ENCODE results near the gene AFTPH. TPM values are rescaled to one million over a fixed set of nuclear protein-coding genes. Genes with fewer than 3 reads are reported as not detected.

The AFTPH gene
- total RNA-seq, 1 experiment from 2014 or later, result 40.5 TPM

DNA sequence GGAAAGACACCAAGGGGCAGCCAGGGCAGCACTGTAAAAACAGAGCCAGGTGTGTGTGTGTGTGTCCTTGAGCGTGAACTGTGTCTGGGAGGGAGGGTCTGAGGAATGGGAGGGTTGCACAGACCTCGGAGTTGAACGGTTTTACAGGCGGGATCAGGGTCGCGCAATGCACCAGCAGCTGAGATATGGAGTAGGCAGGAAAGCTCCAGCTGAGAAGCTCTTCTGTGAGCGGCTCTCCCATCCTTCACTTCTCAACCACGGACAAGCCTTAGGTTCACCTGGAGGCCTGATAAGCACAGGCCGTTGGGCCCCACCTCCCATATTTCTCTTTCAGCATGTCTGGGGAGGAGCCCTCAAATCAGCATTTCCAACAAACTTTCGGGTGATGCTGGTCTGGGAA is 117.5 kb downstream of the AFTPH start:
- TF ChIP-seq, protein P1, sequence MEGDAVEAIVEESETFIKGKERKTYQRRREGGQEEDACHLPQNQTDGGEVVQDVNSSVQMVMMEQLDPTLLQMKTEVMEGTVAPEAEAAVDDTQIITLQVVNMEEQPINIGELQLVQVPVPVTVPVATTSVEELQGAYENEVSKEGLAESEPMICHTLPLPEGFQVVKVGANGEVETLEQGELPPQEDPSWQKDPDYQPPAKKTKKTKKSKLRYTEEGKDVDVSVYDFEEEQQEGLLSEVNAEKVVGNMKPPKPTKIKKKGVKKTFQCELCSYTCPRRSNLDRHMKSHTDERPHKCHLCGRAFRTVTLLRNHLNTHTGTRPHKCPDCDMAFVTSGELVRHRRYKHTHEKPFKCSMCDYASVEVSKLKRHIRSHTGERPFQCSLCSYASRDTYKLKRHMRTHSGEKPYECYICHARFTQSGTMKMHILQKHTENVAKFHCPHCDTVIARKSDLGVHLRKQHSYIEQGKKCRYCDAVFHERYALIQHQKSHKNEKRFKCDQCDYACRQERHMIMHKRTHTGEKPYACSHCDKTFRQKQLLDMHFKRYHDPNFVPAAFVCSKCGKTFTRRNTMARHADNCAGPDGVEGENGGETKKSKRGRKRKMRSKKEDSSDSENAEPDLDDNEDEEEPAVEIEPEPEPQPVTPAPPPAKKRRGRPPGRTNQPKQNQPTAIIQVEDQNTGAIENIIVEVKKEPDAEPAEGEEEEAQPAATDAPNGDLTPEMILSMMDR (conservative IDR thresholded peaks at IDR 0.05), result no peak
- Histone ChIP-seq H3K9me2 (ENCODE audit: insufficient read depth) (no peaks in the 10 kb centered on the region), H3K27ac (no peak overlapping the region), H3K27me3 (ENCODE audit: insufficient read depth, low read depth) (no peaks in the 10 kb centered on the region), H2AFZ (no peak overlapping the region), H3K79me2 (ENCODE audit: low read depth) (peaks cover 100% of the 10 kb centered on the region), H3K36me3 (ENCODE audit: low read depth) (no peaks in the 10 kb centered on the region), H3K4me3 (no peak overlapping the region), H4K20me1 (ENCODE audit: insufficient read depth) (peaks cover 10% of the 10 kb centered on the region; the same call in 1 of the 2 replicates), H3F3A (ENCODE audit: insufficient read depth, low read depth) (peaks cover 41% of the 10 kb centered on the region; the same call in 1 of the 2 replicates), H3K4me1 (replicated peaks; ENCODE audit: insufficient read depth) (peaks cover 60% of the 10 kb centered on the region), H3K4me2 (no peak overlapping the region), H3K9me3 (ENCODE audit: insufficient read depth, low read depth) (no peaks in the 10 kb centered on the region)
- DNase-seq, result no peak
- CTCF ChIA-PET, result interaction anchor here (0.6 to 0.7 kb wide), 3 partner anchors 75 to 201 kb away, joined by 3 to 5 read pairs (median 3); no protein-coding TSS in a partner anchor
- intact Hi-C loops (cut with micrococcal nuclease; ENCODE audit: unreplicated experiment), result no loop called here
- POLR2A ChIA-PET (ENCODE audit: unreplicated experiment), result interaction anchor here (0.6 kb wide), 1 partner anchor 34 kb away, joined by 3 read pairs; no protein-coding TSS in a partner anchor
- no TSS peak for BruUV-seq (replicated peaks)

Small RNAs within 50 kb of the gene (microRNA-seq; reads per million reads assigned to microRNA genes)
- not detected for gene MIR4434 (ENCODE audit: borderline number of aligned reads, borderline replicate concordance)

Other genes with a start within 250 kb of the AFTPH start
- 9.7 and 13.0 TPM in 2 replicates for gene LGALSL, start 70.2 kb upstream of the AFTPH start, total RNA-seq (2021)
- 27.3 and 31.4 TPM in 2 replicates for gene SERTAD2, start 129.6 kb downstream of the AFTPH start, total RNA-seq (2021)